HG02840 (cell line): ENCODE measurements around the gene HCK.

ENCODE experiments used
- ATAC-seq: cut with Tn5 transposase; IDR thresholded peaks from one replicate; pipeline ENCODE4 v1.9.1; 2021; ENCODE audit warnings: mild to moderate bottlenecking, moderate library complexity, moderate number of reproducible peaks; ENCODE audit not compliant: unreplicated experiment, low FRiP score

The HCK gene

DNA sequence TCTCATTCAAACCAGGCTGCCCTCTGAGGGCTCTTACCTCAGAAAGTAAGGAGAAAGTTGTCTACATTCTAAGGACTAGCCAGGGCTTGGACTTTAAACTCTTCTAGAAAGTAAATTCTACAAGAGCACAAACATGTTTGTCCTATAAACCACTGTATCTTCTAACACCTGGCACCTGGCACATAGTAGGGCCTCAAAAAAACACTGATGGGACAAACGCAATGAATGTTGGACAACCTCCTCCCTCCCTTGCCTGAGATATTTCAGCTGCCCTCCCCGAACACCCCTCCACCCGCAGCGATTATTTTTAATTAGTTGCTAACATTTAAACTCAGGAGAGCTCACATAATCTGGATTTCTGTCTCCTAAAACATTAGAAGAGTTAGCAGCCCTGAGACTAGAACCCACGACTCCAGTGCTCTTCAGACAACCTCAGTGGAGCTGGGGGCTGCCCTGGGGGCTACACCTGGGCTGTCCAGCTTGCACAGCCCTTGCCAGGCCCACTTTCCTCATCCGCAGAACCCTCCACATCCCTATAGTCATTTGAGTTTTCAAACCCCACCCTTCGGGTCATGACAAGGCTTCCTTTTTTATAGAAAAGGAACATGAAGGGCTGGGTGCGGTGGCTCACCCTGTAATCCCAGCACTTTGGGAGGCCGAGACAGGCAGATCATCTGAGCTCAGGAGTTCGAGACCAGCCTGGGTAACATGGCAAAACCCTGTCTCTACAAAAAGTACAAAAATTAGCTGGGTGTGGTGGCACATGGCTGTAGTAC lies 4.9 kb downstream of the HCK start:
- no peak for ATAC-seq

GRCh38 chr20:32057656-32058184 lies 5.7 kb downstream of the HCK start:
- ATAC-seq = no peak

DNA sequence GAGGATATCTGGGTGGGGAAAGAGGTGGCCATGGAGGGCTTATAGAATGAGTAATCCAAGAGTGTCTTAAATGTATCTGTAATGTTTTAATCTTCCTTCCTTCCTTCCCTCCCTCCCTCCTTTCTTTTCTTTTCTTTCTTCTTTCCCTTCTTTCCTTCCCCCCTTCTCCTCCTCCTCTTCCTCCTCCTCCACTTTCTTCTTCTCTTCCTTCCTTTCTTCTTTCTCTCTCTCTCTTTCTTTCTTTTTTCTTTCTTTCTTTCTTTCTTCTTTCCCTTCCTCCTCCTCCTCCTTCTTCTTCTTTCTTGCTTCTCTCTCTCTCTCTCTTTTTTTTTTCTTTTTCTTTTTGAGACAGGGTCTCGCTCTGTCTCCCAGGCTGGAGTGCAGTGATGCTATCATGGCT lies 7.1 kb downstream of the HCK start:
- no peak for ATAC-seq

GRCh38 chr20:32062776-32063170 lies 10.7 kb downstream of the HCK start:
- ATAC-seq = no peak

DNA sequence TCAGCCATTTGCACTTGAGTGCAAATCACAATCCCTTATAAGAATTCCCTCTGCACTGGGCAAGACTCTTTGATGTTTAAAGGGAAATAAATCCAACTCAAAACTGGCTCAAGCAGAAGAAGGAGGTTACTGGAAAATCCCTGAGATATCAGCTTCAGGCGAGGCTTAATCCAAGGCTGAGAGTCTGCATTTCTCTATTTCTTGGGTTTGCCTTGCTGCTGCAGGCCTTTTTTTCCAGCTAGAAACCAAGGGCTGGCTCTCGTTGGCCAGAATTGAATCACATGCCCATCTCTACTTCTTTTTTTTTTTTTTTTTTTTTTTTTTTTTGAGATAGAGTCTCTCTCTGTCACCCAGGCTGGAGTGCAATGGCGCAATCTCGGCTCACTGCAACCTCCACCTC lies 11.7 kb downstream of the HCK start:
- no peak for ATAC-seq

- ATAC-seq = no peak
Measured at GRCh38 chr20:32064667-32065066, 12.6 kb downstream of the HCK start.

- ATAC-seq = no peak
Measured at GRCh38 chr20:32067234-32067821, 15.3 kb downstream of the HCK start.

DNA sequence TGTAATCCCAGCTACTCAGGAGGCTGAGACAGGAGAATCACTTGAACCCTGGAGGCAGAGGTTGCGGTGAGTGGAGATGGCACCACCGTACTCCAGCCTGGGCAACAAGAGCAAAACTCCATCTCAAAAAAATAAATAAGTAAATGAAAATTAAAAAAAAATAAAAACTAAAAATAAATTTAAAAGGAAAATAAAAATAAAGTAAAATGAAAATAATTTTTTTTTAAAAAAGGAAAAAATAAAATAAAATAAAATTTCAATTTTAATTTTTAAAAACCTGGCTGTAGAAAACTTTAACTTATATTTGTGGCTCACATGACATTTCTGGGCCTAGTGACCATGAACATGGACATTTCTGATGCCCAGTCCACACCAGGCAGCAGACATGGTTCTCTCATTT lies 16.1 kb downstream of the HCK start:
- ATAC-seq = no peak

GRCh38 chr20:32069711-32070110 lies 17.7 kb downstream of the HCK start:
- ATAC-seq = no peak

DNA sequence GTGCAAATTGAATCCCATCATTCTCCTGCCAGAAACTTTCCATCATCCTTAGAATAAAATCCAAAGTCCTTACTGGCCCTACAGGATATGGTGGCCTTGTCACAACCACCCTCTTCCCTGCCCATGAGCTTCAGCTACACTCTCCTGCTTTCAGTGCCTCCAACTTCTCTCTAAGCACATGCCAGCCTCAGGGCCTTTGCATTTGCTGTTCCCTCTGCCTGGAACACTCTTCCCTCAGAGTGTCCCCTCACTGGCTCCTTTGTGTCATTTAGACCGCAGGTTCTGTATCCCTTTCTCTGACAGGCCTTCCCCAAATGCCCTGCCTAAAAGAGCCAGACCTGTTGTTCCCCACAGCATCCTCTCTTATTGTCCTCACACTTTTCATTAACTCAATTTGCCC lies 18.2 kb downstream of the HCK start:
- no peak for ATAC-seq

GRCh38 chr20:32070690-32071213 lies 18.7 kb downstream of the HCK start:
- no peak for ATAC-seq

DNA sequence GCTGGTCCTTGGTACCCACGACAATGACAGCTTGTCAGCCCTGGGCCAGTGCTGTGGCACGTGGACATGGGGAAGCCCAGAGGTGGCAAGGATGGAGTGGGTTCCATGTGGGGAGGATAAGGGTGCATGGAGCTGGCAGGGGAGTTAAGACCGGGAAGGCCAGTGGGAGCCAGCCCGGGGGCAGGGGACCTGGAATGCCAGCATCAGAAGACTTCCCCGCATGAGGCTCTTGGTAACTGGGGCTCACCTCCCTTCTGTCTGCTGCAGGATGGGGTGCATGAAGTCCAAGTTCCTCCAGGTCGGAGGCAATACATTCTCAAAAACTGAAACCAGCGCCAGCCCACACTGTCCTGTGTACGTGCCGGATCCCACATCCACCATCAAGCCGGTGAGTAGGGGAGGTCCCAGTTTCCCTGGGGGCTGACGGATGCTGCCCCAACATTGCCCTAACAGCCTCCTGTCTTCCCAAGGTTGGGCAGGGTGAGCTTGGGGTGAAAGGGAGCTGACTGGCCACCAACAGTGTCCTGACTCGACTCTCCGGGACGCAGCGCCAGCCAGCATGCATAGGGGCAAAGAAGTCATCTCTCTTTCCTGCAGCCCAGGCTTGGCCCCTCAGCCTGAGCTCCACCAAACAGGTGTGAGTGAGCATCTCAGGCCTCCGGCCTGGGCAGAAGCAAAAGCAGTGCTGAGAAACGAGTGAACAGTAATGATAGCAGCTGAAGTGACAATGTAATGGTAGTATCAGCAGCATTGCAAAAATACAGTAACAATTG lies 19.5 kb downstream of the HCK start:
- ATAC-seq = no peak

- no peak for ATAC-seq
Measured at GRCh38 chr20:32072168-32072750, 20.2 kb downstream of the HCK start.

DNA sequence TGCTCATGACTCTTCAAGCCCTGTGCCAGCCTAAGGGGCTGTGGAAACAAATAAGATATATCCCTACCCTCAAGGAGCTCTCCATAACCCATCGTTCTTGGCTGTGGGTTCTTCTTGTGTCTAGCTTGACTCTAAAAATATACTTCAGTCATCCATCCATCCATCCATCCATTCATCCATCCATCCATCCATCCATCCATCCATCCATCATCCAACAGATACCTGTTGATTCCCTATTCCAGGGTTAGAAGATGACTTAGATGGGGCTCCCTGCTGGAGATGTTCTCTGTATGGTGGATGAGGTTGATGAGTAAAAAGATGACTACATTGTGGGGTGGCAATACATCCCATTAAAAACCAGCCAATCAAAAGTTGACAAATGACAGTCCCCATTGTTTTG lies 23.5 kb downstream of the HCK start:
- no peak for ATAC-seq

DNA sequence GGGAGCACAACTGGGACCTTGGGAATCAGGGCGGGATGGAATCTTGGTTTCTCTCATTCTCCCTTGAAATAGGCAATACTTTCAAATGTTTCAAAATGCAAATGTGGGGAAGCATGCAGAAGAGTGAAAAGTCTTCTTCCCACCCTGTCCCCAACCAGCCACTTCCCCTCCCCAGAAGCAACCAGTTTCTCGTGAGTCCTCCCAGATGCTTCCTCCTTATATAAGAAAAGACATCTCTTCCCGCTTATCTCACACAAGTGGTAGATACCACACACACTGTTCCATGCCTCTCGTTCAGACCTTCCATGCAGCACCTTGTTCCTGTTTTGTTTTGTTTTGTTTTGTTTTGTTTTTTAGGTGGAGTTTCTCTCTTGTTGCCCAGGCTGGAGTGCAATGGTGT lies 25.1 kb downstream of the HCK start:
- ATAC-seq = no peak

DNA sequence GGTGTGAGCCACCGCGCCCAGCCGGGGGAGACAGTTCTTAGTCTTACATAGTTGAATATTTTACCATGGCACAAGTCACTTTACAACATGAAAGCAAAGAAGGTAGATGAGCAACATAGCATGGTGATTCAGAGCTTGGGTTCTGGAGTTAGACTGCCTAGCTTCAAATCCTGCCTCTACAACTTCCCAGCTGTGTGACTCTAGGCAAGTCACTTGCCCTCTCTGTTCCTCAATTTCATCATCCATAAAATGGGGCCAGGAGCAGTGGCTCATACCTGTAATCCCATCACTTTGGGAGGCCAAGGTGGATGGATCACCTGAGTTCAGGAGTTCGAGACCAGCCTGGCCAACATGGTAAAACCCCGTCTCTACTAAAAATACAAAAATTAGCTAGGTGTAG lies 26.3 kb downstream of the HCK start:
- ATAC-seq = no peak

GRCh38 chr20:32078791-32079190 lies 26.7 kb downstream of the HCK start:
- no peak for ATAC-seq

DNA sequence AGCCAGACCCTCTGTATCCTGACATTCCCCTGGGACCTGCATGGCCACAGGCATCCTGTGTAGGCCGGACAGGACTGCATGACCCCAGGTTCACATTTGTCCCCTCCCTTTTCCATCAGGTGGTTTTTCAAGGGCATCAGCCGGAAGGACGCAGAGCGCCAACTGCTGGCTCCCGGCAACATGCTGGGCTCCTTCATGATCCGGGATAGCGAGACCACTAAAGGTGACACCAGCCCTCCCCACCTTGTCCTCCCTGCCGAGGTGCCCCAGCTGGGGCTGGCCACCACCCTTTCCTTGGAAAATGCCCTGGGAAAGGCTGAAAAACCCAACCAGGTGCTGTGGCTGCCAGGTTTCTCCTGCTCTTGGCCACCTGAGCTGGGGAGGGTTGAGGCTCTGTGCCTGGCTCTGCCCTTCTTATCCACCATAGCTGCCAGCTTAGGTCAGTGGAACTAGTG lies 27.6 kb downstream of the HCK start:
- ATAC-seq = no peak

- no peak for ATAC-seq
Measured at GRCh38 chr20:32080783-32081182, 28.7 kb downstream of the HCK start.

- no peak for ATAC-seq
Measured at GRCh38 chr20:32083469-32083868, 31.4 kb downstream of the HCK start.

DNA sequence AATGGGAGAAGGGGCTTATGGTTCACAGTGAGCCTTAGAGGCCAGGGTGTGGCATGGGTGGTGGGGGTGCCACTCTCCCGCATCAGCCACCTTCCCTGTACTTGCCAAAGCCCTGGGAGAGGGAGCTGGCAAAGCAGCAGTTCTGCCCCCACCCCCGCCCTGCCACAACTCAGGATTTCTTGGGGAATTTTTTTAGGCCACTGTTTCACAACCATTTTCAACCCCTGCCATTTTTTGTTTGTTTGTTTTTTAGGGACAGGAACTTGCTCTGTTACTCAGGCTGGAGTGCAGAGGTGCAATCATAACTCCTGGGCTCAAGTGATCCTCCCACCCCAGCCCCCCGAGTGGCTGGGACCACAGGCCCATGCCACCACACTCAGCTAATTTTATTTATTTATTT lies 35.0 kb downstream of the HCK start:
- ATAC-seq = no peak
